ENCODE measurements around the gene RPL35A.

The RPL35A gene

DNA sequence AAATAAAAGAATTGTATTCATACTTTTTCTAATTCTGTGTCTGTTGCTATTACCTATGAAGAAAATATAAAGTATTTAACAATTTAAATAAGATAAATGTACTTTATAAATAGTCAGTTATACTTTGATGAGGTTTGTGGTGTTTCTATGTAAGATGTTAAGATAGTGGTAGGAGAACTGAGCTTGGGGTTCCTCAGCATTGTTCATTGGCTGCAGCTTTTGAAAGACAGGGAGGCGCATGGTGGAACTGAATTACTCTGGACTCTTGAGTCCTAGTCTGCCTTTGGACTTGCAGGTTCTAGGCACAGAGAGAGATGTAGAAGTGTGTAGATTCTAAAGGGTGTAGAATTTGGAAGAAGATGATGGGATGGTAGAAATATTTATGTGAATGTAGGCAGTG lies 33.1 kb downstream of the RPL35A start:
- Histone ChIP-seq H3K4me3 (no peak overlapping the region), H3K27ac (no peak overlapping the region)
- no peak for DNase-seq (ENCODE audit: low spot score)
- TF ChIP-seq, protein P1, sequence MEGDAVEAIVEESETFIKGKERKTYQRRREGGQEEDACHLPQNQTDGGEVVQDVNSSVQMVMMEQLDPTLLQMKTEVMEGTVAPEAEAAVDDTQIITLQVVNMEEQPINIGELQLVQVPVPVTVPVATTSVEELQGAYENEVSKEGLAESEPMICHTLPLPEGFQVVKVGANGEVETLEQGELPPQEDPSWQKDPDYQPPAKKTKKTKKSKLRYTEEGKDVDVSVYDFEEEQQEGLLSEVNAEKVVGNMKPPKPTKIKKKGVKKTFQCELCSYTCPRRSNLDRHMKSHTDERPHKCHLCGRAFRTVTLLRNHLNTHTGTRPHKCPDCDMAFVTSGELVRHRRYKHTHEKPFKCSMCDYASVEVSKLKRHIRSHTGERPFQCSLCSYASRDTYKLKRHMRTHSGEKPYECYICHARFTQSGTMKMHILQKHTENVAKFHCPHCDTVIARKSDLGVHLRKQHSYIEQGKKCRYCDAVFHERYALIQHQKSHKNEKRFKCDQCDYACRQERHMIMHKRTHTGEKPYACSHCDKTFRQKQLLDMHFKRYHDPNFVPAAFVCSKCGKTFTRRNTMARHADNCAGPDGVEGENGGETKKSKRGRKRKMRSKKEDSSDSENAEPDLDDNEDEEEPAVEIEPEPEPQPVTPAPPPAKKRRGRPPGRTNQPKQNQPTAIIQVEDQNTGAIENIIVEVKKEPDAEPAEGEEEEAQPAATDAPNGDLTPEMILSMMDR (IDR thresholded peaks at IDR 0.05): no peak

DNA sequence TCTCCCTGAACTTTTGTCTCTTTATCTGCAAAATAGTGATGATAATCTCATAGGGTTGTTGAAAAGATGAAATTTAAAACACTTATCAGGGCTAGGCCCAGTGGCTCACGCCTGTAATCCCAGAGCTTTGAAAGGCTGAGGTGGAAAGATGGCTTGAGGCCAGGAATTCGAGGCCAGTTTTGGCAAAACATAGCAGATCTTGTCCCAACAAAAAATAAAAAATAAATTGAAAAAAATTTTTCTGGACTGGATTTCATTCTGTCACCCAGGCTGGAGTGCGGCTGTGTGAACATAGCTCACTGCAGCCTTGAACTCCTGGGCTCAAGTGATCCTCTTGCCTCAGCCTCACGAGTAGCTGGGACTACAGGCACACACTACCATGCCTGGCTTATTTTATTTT lies 39.7 kb downstream of the RPL35A start:
- DNase-seq (ENCODE audit: low spot score): no peak
- TF ChIP-seq, protein P1 (IDR thresholded peaks at IDR 0.05): no peak
- Histone ChIP-seq H3K27ac (no peak overlapping the region), H3K4me3 (no peak overlapping the region)

DNA sequence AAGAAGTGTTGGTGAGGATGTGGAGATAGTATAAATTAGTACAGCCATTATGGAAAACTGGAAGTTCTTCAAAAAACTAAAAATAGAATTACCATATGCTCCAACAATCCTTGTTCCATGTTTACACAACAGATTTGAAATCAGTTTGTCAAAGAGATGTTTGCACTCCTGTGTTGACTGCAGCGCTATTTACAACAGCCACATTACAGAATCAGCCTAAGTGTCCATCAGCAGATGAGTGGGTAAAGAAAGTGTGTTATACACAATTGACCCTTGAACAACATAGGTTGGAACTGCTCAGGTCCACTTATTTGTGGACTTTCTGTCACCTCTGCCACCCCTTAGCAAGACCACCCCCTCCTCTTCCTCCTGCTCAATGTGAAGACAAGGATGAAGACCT lies 44.7 kb downstream of the RPL35A start:
- no peak for DNase-seq (ENCODE audit: low spot score)

DNA sequence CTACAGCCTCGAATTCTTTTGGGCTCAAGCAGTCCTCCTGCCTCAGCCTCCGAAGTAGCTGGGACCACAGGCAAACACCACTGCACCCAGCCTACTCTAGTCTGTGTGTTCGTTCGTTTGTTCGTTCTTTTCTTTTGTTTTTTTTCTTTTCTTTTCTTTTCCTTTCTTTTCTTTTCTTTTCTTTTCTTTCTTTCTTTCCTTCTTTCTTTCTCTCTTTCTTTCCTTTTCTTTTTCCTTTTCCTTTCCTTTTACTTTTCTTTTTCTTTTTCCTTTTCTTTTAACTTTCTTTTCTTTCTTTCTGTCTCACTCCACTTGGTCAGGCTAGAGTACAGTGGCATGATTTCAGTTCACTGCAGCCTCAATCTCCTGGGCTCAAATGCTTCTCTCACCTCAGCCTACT lies 46.9 kb downstream of the RPL35A start:
- TF ChIP-seq, protein P1 (IDR thresholded peaks at IDR 0.05): no peak
- no peak overlapping the region for H3K27ac ChIP-seq
- H3K4me3 ChIP-seq: no peak overlapping the region
- DNase-seq (ENCODE audit: low spot score): no peak

More for the DNA sequence above, 44.7 kb downstream of the RPL35A start:
- Histone ChIP-seq H3K27ac (no peak overlapping the region), H3K4me3 (no peak overlapping the region)
- TF ChIP-seq, protein P1 (IDR thresholded peaks at IDR 0.05): no peak

DNA sequence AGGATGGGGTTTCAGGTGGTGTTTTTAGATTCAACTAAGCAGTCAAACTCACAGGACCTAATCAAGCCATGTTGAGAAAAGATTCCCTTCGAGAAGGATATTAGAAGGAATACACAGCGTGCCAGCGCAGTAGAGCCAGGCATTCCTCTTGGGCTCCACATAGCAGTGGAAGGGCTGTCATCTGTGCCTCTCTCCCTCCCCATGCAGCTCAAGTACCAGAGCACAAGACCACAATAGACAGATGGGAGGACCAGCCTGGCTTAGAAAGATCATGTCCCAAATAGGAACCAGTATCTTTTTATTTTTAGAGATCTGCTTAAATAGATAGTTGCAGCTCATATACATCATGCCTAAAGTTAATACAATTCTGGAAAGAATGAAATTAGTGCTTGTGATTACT lies 47.9 kb downstream of the RPL35A start:
- no peak overlapping the region for H3K4me3 ChIP-seq
- no peak overlapping the region for H3K27ac ChIP-seq
- TF ChIP-seq, protein P1 (IDR thresholded peaks at IDR 0.05): no peak
- DNase-seq (ENCODE audit: low spot score): no peak
